Psoas muscle (tissue), 8 donors: ENCODE results near the gene XRCC1. TPM values are rescaled to one million over a fixed set of nuclear protein-coding genes. Genes with fewer than 3 reads are reported as not detected.

Experiments
- ATAC-seq, 4 donors: fragments of 200-7000 bp; cut with Tn5 transposase; one replicate each; pipeline ENCODE4 v1.9.1; 2020; ENCODE audit warnings: moderate library complexity in 3 of 4, mild to moderate bottlenecking in 2 of 4
- DNase-seq, 2 donors: peaks; one replicate each; pipeline ENCODE4 v3.0.0-alpha.2; 2020
- H3K27ac ChIP-seq: fragments of 200-600 bp; one replicate; pipeline ENCODE4 v1.8.0; 2022
- H3K27me3 ChIP-seq, 3 donors: fragments of 200-600 bp in 1 of 3; one replicate each; pipeline versions ENCODE4 v1.6.1 to v1.8.0; 2013 to 2022; ENCODE audit warnings: low read length in 2 of 3, mild to moderate bottlenecking in 2 of 3, moderate library complexity in 1 of 3; ENCODE audit not compliant: insufficient read depth in 3 of 3
- H3K36me3 ChIP-seq, 2 donors: fragments of 200-600 bp in 1 of 2; one replicate each; pipeline versions ENCODE4 v1.6.1 to v1.8.0; 2013 to 2022; ENCODE audit warnings: low read depth in 1 of 2, mild to moderate bottlenecking in 1 of 2, moderate library complexity in 1 of 2; ENCODE audit not compliant: insufficient read depth in 1 of 2
- H3K4me1 ChIP-seq: fragments of 200-600 bp; one replicate; pipeline ENCODE4 v1.8.0; 2022
- H3K4me3 ChIP-seq: fragments of 200-600 bp; one replicate; pipeline ENCODE4 v1.8.0; 2022; ENCODE audit warnings: mild to moderate bottlenecking
- H3K9me3 ChIP-seq: fragments of 200-600 bp; one replicate; pipeline ENCODE4 v1.8.0; 2022
- WGBS, 3 donors: extraction: QIAGEN DNeasy Blood & Tissue Kit; methylation state at CpG; one replicate each; pipeline versions ENCODE4 v1.1.6 to v1.1.7; 2013; 5-methylcytosine and 5-hydroxymethylcytosine counted together
- intact Hi-C, 2 donors: fragments of 100-400 bp; cut with DNase I; formaldehyde crosslinking; loops; one replicate each; pipeline versions ENCODE4 v1.11.0 to v1.14.2; 2022
- polyA plus RNA-seq, 3 donors: library from polyadenylated mRNA; stranded (reverse); fragments of 200-250 nt; gene quantifications; one replicate each; pipeline ENCODE4 v1.2.3, GENCODE V29; 2013
- total RNA-seq, 4 donors: library from RNA; stranded (reverse); fragmentation: NEBNext Ultra II Directional in 2 of 4; extraction: Animal tissue kit (Norgen Biotek cat#: 25700) in 2 of 4; gene quantifications; one replicate each; pipeline versions ENCODE4 v1.2.1 to v1.2.4, GENCODE V29; 2021 to 2023
- TF ChIP-seq, protein P1 (sequence below): fragments of 200-600 bp; IDR thresholded peaks from one replicate; pipeline ENCODE4 v1.8.0; 2022; ENCODE audit warnings: antibody characterized with exemption
- donor health status: healthy with polysubstance abuse.
- donor health status: DM: no; HTN: no; CAD: no; lungs with moderate emphysema.
- donor health status: Bipolar disorder and iron deficiency.
- donor health status: healthy.
- donor health status: DM: yes; HTN: yes; CAD: no.
- donor health status: DM: no; HTN: no; CAD: no.
- donor health status: DM: no; HTN: no; CAD: no.
- donor health status: DM: yes; HTN: yes; CAD: no.

The XRCC1 gene
- total and polyA plus RNA-seq, 7 donors, result 12.7 to 22.1 (median 14.1) TPM

DNA sequence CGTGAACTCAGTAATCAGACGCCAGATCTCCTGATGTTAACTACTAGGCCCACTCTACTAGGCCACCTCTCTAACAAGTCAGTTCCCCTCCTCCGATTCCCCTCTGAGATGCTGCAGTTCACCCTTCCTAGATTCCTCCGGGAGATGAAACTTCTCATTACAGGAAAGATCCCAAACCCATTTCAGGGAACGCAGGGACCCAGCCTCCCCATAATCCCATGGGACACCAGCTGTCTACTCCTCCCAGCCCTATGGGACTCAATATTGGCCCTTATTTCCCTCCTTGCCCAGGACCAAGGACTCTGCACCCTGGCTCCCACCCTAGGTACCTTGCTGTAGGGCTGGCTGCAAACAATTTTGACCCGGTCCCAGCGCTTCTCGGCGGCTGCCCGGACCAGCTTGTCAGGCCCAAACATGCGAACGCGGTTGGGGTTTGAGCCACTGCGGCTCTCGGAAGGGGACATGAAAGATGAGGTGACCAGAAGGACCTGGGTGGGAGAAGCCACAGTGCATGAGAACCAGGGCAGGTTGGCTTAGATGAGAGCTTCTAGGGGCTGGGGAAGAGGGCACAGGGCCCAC is 20.9 kb downstream of the XRCC1 start:
- ATAC-seq, result no peak
- Histone ChIP-seq H3K4me3 (no peak overlapping the region), H3K4me1 (no peaks in the 10 kb centered on the region), H3K9me3 (no peaks in the 10 kb centered on the region), H3K36me3 (peaks cover 6 to 87% of the 10 kb centered on the region in 2 donors), H3K27ac (no peak overlapping the region), H3K27me3 (no peaks in the 10 kb centered on the region)
- whole genome bisulfite sequencing, 3 donors, result 94 to 97% (median 95%) methylated on average over 15 of the region's 15 CpGs
- intact Hi-C loops, result loop anchor here in 1 of 2 donors (5.0 kb wide), 1 partner anchor 98 kb away; no protein-coding TSS in a partner anchor
- TF ChIP-seq, protein P1, sequence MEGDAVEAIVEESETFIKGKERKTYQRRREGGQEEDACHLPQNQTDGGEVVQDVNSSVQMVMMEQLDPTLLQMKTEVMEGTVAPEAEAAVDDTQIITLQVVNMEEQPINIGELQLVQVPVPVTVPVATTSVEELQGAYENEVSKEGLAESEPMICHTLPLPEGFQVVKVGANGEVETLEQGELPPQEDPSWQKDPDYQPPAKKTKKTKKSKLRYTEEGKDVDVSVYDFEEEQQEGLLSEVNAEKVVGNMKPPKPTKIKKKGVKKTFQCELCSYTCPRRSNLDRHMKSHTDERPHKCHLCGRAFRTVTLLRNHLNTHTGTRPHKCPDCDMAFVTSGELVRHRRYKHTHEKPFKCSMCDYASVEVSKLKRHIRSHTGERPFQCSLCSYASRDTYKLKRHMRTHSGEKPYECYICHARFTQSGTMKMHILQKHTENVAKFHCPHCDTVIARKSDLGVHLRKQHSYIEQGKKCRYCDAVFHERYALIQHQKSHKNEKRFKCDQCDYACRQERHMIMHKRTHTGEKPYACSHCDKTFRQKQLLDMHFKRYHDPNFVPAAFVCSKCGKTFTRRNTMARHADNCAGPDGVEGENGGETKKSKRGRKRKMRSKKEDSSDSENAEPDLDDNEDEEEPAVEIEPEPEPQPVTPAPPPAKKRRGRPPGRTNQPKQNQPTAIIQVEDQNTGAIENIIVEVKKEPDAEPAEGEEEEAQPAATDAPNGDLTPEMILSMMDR, result no peak
- no peak for DNase-seq

DNA sequence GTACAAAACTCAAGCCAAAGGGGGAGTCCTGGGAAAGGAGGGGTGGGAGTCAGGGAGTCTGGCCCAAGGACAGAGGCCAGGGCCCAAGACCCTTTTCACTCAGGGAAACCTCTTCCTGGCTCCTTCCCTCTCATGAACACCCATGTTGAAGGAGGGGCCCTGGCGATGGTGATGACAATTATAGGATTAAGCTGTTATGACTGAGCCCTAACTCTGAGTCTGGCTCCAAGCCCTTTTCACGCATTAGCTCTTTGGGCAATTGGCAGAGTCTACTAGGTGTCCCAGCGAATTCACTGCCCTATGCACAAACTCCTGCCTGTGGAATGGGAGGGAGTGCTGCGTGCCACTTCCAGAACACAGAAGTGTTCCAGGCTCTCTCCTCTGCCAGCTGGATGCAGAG is 21.7 kb downstream of the XRCC1 start:
- no peak for DNase-seq
- peaks cover 6 to 87% of the 10 kb centered on the region in 2 donors for H3K36me3 ChIP-seq
- ATAC-seq, result no peak
- no peak overlapping the region for H3K4me3 ChIP-seq
- H3K4me1 ChIP-seq, result no peaks in the 10 kb centered on the region
- H3K27me3 ChIP-seq, result no peaks in the 10 kb centered on the region
- 67 to 72% (median 71%) methylated on average over 4 of the region's 4 CpGs for WGBS, 3 donors
- no peaks in the 10 kb centered on the region for H3K9me3 ChIP-seq
- intact Hi-C loops, result loop anchor here in 1 of 2 donors (5.0 kb wide), 1 partner anchor 99 kb away; no protein-coding TSS in a partner anchor
- TF ChIP-seq, protein P1, result no peak
- H3K27ac ChIP-seq, result no peak overlapping the region

DNA sequence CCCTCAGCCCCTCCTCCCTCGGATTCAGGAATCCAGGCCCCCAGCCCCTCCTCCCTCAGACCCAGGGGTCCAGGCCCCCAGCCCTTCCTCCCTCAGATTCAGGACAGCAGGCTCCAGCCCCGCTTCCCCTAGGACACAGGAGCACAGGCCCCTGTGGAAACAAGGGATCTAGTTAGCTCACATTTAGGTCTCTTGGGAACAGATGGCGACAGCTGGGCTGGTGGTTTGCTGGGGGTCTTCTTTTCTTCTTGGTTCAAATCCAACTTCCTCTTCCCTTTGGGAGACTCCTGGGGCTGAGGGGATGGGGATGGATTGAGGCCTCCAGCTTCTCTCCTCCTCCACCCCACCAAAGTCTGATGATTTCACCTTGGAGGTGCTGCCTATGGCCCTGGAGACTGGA is 22.7 kb downstream of the XRCC1 start:
- intact Hi-C loops, result loop anchor here in 1 of 2 donors (5.0 kb wide), 1 partner anchor 100 kb away; no protein-coding TSS in a partner anchor
- H3K9me3 ChIP-seq, result no peaks in the 10 kb centered on the region
- peaks cover 6 to 78% of the 10 kb centered on the region in 2 donors for H3K36me3 ChIP-seq
- DNase-seq (no peak), ATAC-seq (no peak)
- no peak overlapping the region for H3K4me3 ChIP-seq
- H3K27ac ChIP-seq, result no peak overlapping the region
- 73 to 84% (median 73%) methylated on average over 3 of the region's 3 CpGs for WGBS, 3 donors
- H3K4me1 ChIP-seq, result no peaks in the 10 kb centered on the region
- no peaks in the 10 kb centered on the region for H3K27me3 ChIP-seq
- TF ChIP-seq, protein P1, result no peak

DNA sequence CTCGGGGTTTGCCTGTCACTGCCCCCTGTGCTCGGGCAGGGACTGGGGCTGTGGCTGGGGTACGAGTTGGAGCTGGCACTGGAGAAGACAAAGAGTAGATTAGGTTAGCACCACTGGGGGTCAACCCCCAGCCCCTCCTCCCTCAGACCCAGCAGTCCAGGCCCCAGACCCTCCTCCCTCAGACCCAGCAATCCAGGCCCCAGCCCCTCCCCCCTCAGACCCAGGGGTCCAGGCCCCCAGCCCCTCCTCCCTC is 23.2 kb downstream of the XRCC1 start:
- Histone ChIP-seq H3K9me3 (no peaks in the 10 kb centered on the region), H3K27ac (no peak overlapping the region), H3K36me3 (peaks cover 6 to 74% of the 10 kb centered on the region in 2 donors), H3K4me3 (no peak overlapping the region), H3K27me3 (no peaks in the 10 kb centered on the region), H3K4me1 (no peaks in the 10 kb centered on the region)
- ATAC-seq (no peak), DNase-seq (no peak)
- intact Hi-C loops, result loop anchor here in 1 of 2 donors (5.0 kb wide), 1 partner anchor 100 kb away; no protein-coding TSS in a partner anchor
- TF ChIP-seq, protein P1, result no peak
- WGBS, 3 donors, result 84 to 93% (median 87%) methylated on average over 3 of the region's 3 CpGs
